Esophagus squamous epithelium (tissue), 5 donors: ENCODE data around the gene CSNK1A1. TPM values are rescaled to one million over a fixed set of nuclear protein-coding genes. Genes with fewer than 3 reads are reported as not detected.
A peak's percentile ranks its signal among the peaks of the same experiment; 100 is the strongest.

Experiments used
- DNase-seq: peaks from one replicate; lab custom pipeline; 2025; lab: John Stamatoyannopoulos, UW
- H3K27ac ChIP-seq, 4 donors: fragments of 200-600 bp; sonication (generic); one replicate each; pipeline ENCODE4 v1.5.1; 2016 to 2019; ENCODE audit warnings: mild to moderate bottlenecking in 1 of 4
- H3K27me3 ChIP-seq, 4 donors: fragments of 200-600 bp; sonication (generic); 1 replicate in 3 of 4; 2 replicates in 1 of 4; pipeline versions ENCODE4 v1.5.1 to v1.6.0; 2017 to 2021; ENCODE audit warnings: antibody characterized with exemption in 1 of 4
- H3K36me3 ChIP-seq, 3 donors: fragments of 200-600 bp; sonication (generic); one replicate each; pipeline ENCODE4 v1.5.1; 2016 to 2019
- H3K4me1 ChIP-seq, 3 donors: fragments of 200-600 bp; sonication (generic); one replicate each; pipeline ENCODE4 v1.5.1; 2017 to 2019
- H3K4me3 ChIP-seq, 4 donors: fragments of 200-600 bp; sonication (generic); 1 replicate in 3 of 4; 2 replicates in 1 of 4; pipeline ENCODE4 v1.5.1; 2016 to 2019; ENCODE audit warnings: mild to moderate bottlenecking in 2 of 4, moderate library complexity in 1 of 4
- H3K9me3 ChIP-seq, 3 donors: fragments of 200-600 bp; sonication (generic); one replicate each; pipeline ENCODE4 v1.5.1; 2016 to 2019
- CTCF ChIP-seq, 6 experiments: fragments of 450-650 bp in 4 of 6; fragments of 200-600 bp in 2 of 6; sonication (generic) in 2 of 6; IDR thresholded peaks; one replicate each; pipeline ENCODE4 v1.5.1; 2016 to 2019; ENCODE audit warnings: antibody characterized with exemption in 6 of 6, mild to moderate bottlenecking in 4 of 6, moderate library complexity in 4 of 6
- POLR2A ChIP-seq, 4 donors: fragments of 450-650 bp; IDR thresholded peaks; one replicate each; pipeline ENCODE4 v1.6.1; 2017; ENCODE audit warnings: antibody characterized with exemption in 4 of 4, mild to moderate bottlenecking in 4 of 4, moderate library complexity in 3 of 4
- WGBS, 2 donors: methylation state at CpG; one replicate each; pipeline ENCODE4 v1.1.5; 2018; 5-methylcytosine and 5-hydroxymethylcytosine counted together
- intact Hi-C: fragments of 100-400 bp; cut with DNase I; formaldehyde crosslinking; loops from one replicate; pipeline ENCODE4 v1.15.0; 2022
- total RNA-seq, 4 donors: library from RNA; depleted of rRNA; stranded (reverse); fragments of >200 nt; gene quantifications; one replicate each; pipeline ENCODE4 v1.1.0, GENCODE V29; 2016
- donor health status: DM: yes; HTN: yes; CAD: no.

Gene CSNK1A1
- total RNA-seq, 4 donors from 2014 or later: 223 to 388 (median 301) TPM

- H3K4me1 ChIP-seq: peaks cover 16 to 61% (median 40%) of the 10 kb centered on the region in 3 donors
- peak overlapping the region; percentile 56 to 84 (median 60) for H3K4me3 ChIP-seq
- no peaks in the 10 kb centered on the region for H3K36me3 ChIP-seq
- peak overlapping the region; percentile 91 to 96 (median 94) for H3K27ac ChIP-seq
- intact Hi-C loops: no loop called here
- no peaks in the 10 kb centered on the region for H3K9me3 ChIP-seq
- DNase-seq: no peak
- WGBS, 2 donors: 16 to 26% methylated on average over 9 of the region's 9 CpGs
- no peaks in the 10 kb centered on the region for H3K27me3 ChIP-seq
- TF ChIP-seq POLR2A (IDR thresholded peaks at IDR 0.05): no peak
- TF ChIP-seq CTCF (IDR thresholded peaks at IDR 0.05): no peak
These were observed 30.9 kb upstream of the CSNK1A1 start for GRCh38 chr5:149581931-149582768.

GRCh38 chr5:149581192-149581861 is 30.1 kb upstream of the CSNK1A1 start, which contains the start of gene ARHGEF37:
Gene ARHGEF37 (plus strand): TSS chr5:149581498. CDS start chr5:149597770, 16,272 bp downstream.
- intact Hi-C loops: no loop called here
- Histone ChIP-seq H3K27me3 (no peaks in the 10 kb centered on the region), H3K4me3 (peak within 1 kb of the TSS; percentile 56 to 84 (median 60)), H3K36me3 (no peaks in the 10 kb centered on the region), H3K9me3 (no peaks in the 10 kb centered on the region), H3K27ac (peak within 1 kb of the TSS; percentile 91 to 96 (median 94)), H3K4me1 (peaks cover 16 to 53% (median 33%) of the 10 kb centered on the region in 3 donors)
- no peak for TF ChIP-seq CTCF (IDR thresholded peaks at IDR 0.05)
- peak in 2 of 4 donors; percentile 62 to 65 for TF ChIP-seq POLR2A (IDR thresholded peaks at IDR 0.05)
- WGBS, 2 donors: 0% methylated on average over 8 to 35 of the region's 56 CpGs
- no peak for DNase-seq

GRCh38 chr5:149580808-149581191 is 29.6 kb upstream of the CSNK1A1 start:
- WGBS, 2 donors: 45 to 50% methylated on average over 7 to 10 of the region's 10 CpGs
- Histone ChIP-seq H3K4me3 (peak overlapping the region; percentile 56 to 84 (median 60)), H3K27me3 (no peaks in the 10 kb centered on the region), H3K9me3 (no peaks in the 10 kb centered on the region), H3K27ac (peak overlapping the region; percentile 91 to 96 (median 94)), H3K36me3 (no peaks in the 10 kb centered on the region), H3K4me1 (peaks cover 16 to 50% (median 27%) of the 10 kb centered on the region in 3 donors)
- intact Hi-C loops: no loop called here
- no peak for TF ChIP-seq POLR2A (IDR thresholded peaks at IDR 0.05)
- no peak for TF ChIP-seq CTCF (IDR thresholded peaks at IDR 0.05)
- DNase-seq: no peak

- no peak overlapping the region for H3K27ac ChIP-seq
- no peaks in the 10 kb centered on the region for H3K9me3 ChIP-seq
- no peak for DNase-seq
- H3K4me1 ChIP-seq: peaks cover 13 to 35% (median 20%) of the 10 kb centered on the region in 3 donors
- H3K27me3 ChIP-seq: no peaks in the 10 kb centered on the region
- intact Hi-C loops: no loop called here
- TF ChIP-seq CTCF (IDR thresholded peaks at IDR 0.05): no peak
- TF ChIP-seq POLR2A (IDR thresholded peaks at IDR 0.05): no peak
- no peaks in the 10 kb centered on the region for H3K36me3 ChIP-seq
- no peak overlapping the region for H3K4me3 ChIP-seq
- WGBS, 2 donors: 73 to 86% methylated on average over 5 of the region's 5 CpGs
These were observed 27.7 kb upstream of the CSNK1A1 start for GRCh38 chr5:149578896-149579295.

GRCh38 chr5:149576021-149576420 is 24.8 kb upstream of the CSNK1A1 start:
- Histone ChIP-seq H3K4me1 (peaks cover 0 to 7% (median 5%) of the 10 kb centered on the region in 3 donors), H3K4me3 (no peak overlapping the region), H3K27ac (no peak overlapping the region), H3K36me3 (no peaks in the 10 kb centered on the region), H3K9me3 (no peaks in the 10 kb centered on the region), H3K27me3 (no peaks in the 10 kb centered on the region)
- TF ChIP-seq CTCF (IDR thresholded peaks at IDR 0.05): no peak
- no peak for TF ChIP-seq POLR2A (IDR thresholded peaks at IDR 0.05)
- no peak for DNase-seq
- intact Hi-C loops: no loop called here
- WGBS, 2 donors: 82 to 87% methylated on average over 3 of the region's 3 CpGs
